H1 (cell line): ENCODE measurements around the gene WDR37. TPM values are rescaled to one million over a fixed set of nuclear protein-coding genes. Genes with fewer than 3 reads are reported as not detected.

ENCODE experiments used
- CTCF ChIA-PET: fragments of 300-600 bp; sonication (Branson Sonifier 250); formaldehyde crosslinking; loops from one replicate; lab custom pipeline; 2021; ENCODE audit not compliant: partially characterized antibody; lab: Charles Lee
- POLR2A ChIA-PET: fragments of 300-600 bp; sonication (Branson Sonifier 250); formaldehyde crosslinking; loops from one replicate; lab custom pipeline; 2021; ENCODE audit warnings: inconsistent platforms; ENCODE audit not compliant: partially characterized antibody; lab: Charles Lee
- DNase-seq, 2 experiments: peaks; one replicate each; pipeline versions ENCODE4 v3.0.0 to v3.0.0-alpha.2; 2010 to 2022; ENCODE audit warnings: low spot score in 2 of 2, low read depth in 1 of 2, mixed read lengths in 1 of 2
- FAIRE-seq: peaks from 2 replicates; lab custom pipeline; 2011; peaks lifted over from hg19 to GRCh38; lab: Jason Lieb, UNC
- H2AFZ ChIP-seq: 2 replicates; pipeline ENCODE4 v1.8.1; 2012; ENCODE audit warnings: low read length, inconsistent platforms
- H2AK5ac ChIP-seq: 2 replicates; pipeline ENCODE4 v1.6.1; 2013; ENCODE audit warnings: low read depth, low read length
- H2BK120ac ChIP-seq: replicated peaks from 2 replicates; pipeline ENCODE3; 2013; ENCODE audit warnings: low read depth, low read length, inconsistent platforms
- H2BK12ac ChIP-seq: 2 replicates; pipeline ENCODE4 v1.6.1; 2013; ENCODE audit warnings: low read depth, low read length
- H2BK15ac ChIP-seq: 2 replicates; pipeline ENCODE4 v1.6.1; 2013; ENCODE audit warnings: low read length
- H2BK20ac ChIP-seq: 2 replicates; pipeline ENCODE4 v1.6.1; 2013; ENCODE audit warnings: low read length
- H2BK5ac ChIP-seq: 2 replicates; pipeline ENCODE4 v1.6.1; 2013; ENCODE audit warnings: low read depth, low read length
- H3K14ac ChIP-seq: 2 replicates; pipeline ENCODE4 v1.6.1; 2013; ENCODE audit warnings: inconsistent platforms; ENCODE audit not compliant: insufficient read length
- H3K18ac ChIP-seq: 2 replicates; pipeline ENCODE4 v1.6.1; 2013; ENCODE audit warnings: low read length; ENCODE audit errors: extremely low read depth
- H3K23ac ChIP-seq: 2 replicates; pipeline ENCODE4 v1.6.1; 2013; ENCODE audit warnings: inconsistent platforms; ENCODE audit not compliant: insufficient read length
- H3K23me2 ChIP-seq: 2 replicates; pipeline ENCODE4 v1.6.1; 2013; ENCODE audit warnings: low read depth, low read length
- H3K27ac ChIP-seq: 2 replicates; pipeline ENCODE4 v1.6.1; 2011; ENCODE audit warnings: low read depth, low read length, inconsistent platforms
- H3K27me3 ChIP-seq, 4 experiments: replicated peaks in 1 of 4; 1 replicate in 1 of 4; 2 replicates in 3 of 4; pipeline versions ENCODE4 v1.6.1 to v1.8.1; 2011 to 2013; ENCODE audit warnings: low read length in 3 of 4, mild to moderate bottlenecking in 3 of 4, inconsistent platforms in 2 of 4, mixed read lengths in 2 of 4, moderate library complexity in 1 of 4; ENCODE audit not compliant: control insufficient read depth in 3 of 4, insufficient read depth in 3 of 4; ENCODE audit errors: extremely low read depth in 1 of 4
- H3K36me3 ChIP-seq, 4 experiments: 2 replicates each; pipeline versions ENCODE4 v1.6.1 to v1.8.1; 2011 to 2013; ENCODE audit warnings: mild to moderate bottlenecking in 4 of 4, low read length in 3 of 4, moderate library complexity in 2 of 4, control low read depth in 1 of 4, inconsistent platforms in 1 of 4; ENCODE audit not compliant: insufficient read depth in 4 of 4, control insufficient read depth in 2 of 4
- H3K4ac ChIP-seq: replicated peaks from 2 replicates; pipeline ENCODE3; 2013; ENCODE audit warnings: low read length, low read depth, mixed read lengths, inconsistent platforms; ENCODE audit not compliant: insufficient read length
- H3K4me1 ChIP-seq, 4 experiments: replicated peaks in 1 of 4; 1 replicate in 1 of 4; 2 replicates in 3 of 4; pipeline versions ENCODE4 v1.6.1 to v1.8.1; 2011 to 2013; ENCODE audit warnings: low read length in 3 of 4, inconsistent platforms in 2 of 4, mixed read lengths in 1 of 4; ENCODE audit not compliant: insufficient read depth in 4 of 4, control insufficient read depth in 3 of 4
- H3K4me2 ChIP-seq, 2 experiments: 2 replicates each; pipeline versions ENCODE4 v1.6.1 to v1.8.1; 2011 to 2013; ENCODE audit warnings: low read depth in 2 of 2, low read length in 2 of 2, control low read depth in 1 of 2, inconsistent platforms in 1 of 2, mild to moderate bottlenecking in 1 of 2; ENCODE audit not compliant: insufficient read depth in 1 of 2
- H3K4me3 ChIP-seq, 4 experiments: fragments of 200-600, 300-600 bp in 1 of 4; sonication (generic), shearing (Covaris generic), sonication (Bioruptor Twin) in 1 of 4; 2 replicates each; pipeline versions ENCODE4 v1.5.1 to v1.8.1; 2011 to 2016; ENCODE audit warnings: low read length in 4 of 4, low read depth in 3 of 4, control low read depth in 2 of 4, inconsistent platforms in 2 of 4, mild to moderate bottlenecking in 2 of 4, mixed read lengths in 1 of 4, moderate library complexity in 1 of 4; ENCODE audit not compliant: insufficient read depth in 2 of 4; ENCODE audit errors: extremely low read depth in 1 of 4
- H3K56ac ChIP-seq: replicated peaks from 2 replicates; pipeline ENCODE3; 2013; ENCODE audit warnings: low read depth, mild to moderate bottlenecking, mixed read lengths, low read length, inconsistent platforms; ENCODE audit not compliant: insufficient read length
- H3K79me1 ChIP-seq: 2 replicates; pipeline ENCODE4 v1.6.1; 2013; ENCODE audit warnings: low read depth, low read length, control low read depth
- H3K79me2 ChIP-seq, 2 experiments: 2 replicates each; pipeline versions ENCODE4 v1.6.1 to v1.8.1; 2012 to 2013; ENCODE audit warnings: low read length in 2 of 2, mild to moderate bottlenecking in 2 of 2, inconsistent platforms in 1 of 2; ENCODE audit not compliant: insufficient read depth in 2 of 2, control insufficient read depth in 1 of 2
- H3K9ac ChIP-seq, 4 experiments: replicated peaks in 1 of 4; 1 replicate in 1 of 4; 2 replicates in 3 of 4; pipeline versions ENCODE4 v1.6.1 to v1.8.1; 2011 to 2013; ENCODE audit warnings: low read depth in 3 of 4, low read length in 3 of 4, control low read depth in 2 of 4, mild to moderate bottlenecking in 2 of 4, moderate library complexity in 2 of 4, inconsistent platforms in 1 of 4; ENCODE audit errors: extremely low read depth in 1 of 4
- H3K9me3 ChIP-seq, 2 experiments: 2 replicates each; pipeline versions ENCODE4 v1.6.1 to v1.8.1; 2012 to 2013; ENCODE audit warnings: mild to moderate bottlenecking in 2 of 2, moderate library complexity in 2 of 2, control low read depth in 1 of 2, inconsistent platforms in 1 of 2, low read depth in 1 of 2, low read length in 1 of 2, mixed read lengths in 1 of 2; ENCODE audit not compliant: insufficient read depth in 2 of 2
- H4K20me1 ChIP-seq, 2 experiments: replicated peaks in 1 of 2; 2 replicates each; pipeline versions ENCODE3 to v1.8.1; 2011 to 2013; ENCODE audit warnings: inconsistent platforms in 2 of 2, low read length in 2 of 2, mild to moderate bottlenecking in 1 of 2; ENCODE audit not compliant: insufficient read depth in 2 of 2, control insufficient read depth in 1 of 2
- H4K5ac ChIP-seq: 2 replicates; pipeline ENCODE4 v1.6.1; 2013; ENCODE audit warnings: low read length, low read depth, mixed read lengths, inconsistent platforms; ENCODE audit not compliant: insufficient read length
- H4K8ac ChIP-seq: 2 replicates; pipeline ENCODE4 v1.8.0; 2013; ENCODE audit warnings: mild to moderate bottlenecking, moderate library complexity, low read length, inconsistent platforms; ENCODE audit not compliant: insufficient read depth; ENCODE audit errors: extremely low read depth
- H4K91ac ChIP-seq: replicated peaks from 2 replicates; pipeline ENCODE3; 2013; ENCODE audit warnings: low read length, mixed read lengths, inconsistent platforms; ENCODE audit not compliant: insufficient read length
- ATF2 ChIP-seq: IDR thresholded peaks from 2 replicates; pipeline ENCODE4 v1.6.1; 2012; ENCODE audit warnings: low read length, inconsistent platforms
- CHD2 ChIP-seq: IDR thresholded peaks from 2 replicates; pipeline ENCODE4 v1.6.1; 2012; ENCODE audit warnings: low read length, improper control_type of control experiment
- CREB1 ChIP-seq: IDR thresholded peaks from 2 replicates; pipeline ENCODE4 v1.6.1; 2012; ENCODE audit warnings: inconsistent platforms
- NRF1 ChIP-seq: IDR thresholded peaks from 2 replicates; pipeline ENCODE4 v1.6.1; 2011; ENCODE audit warnings: mild to moderate bottlenecking, low read depth, low read length, improper control_type of control experiment
- POLR2AphosphoS5 ChIP-seq: IDR thresholded peaks from 2 replicates; pipeline ENCODE4 v1.6.1; 2011; ENCODE audit warnings: low read depth, low read length
- TBP ChIP-seq: IDR thresholded peaks from 2 replicates; pipeline ENCODE4 v1.6.1; 2011; ENCODE audit warnings: low read depth, low read length, improper control_type of control experiment
- WGBS, 2 experiments: shearing (Covaris generic) in 1 of 2; methylation state at CpG; one replicate each; pipeline versions ENCODE4 v1.1.6 to v1.1.7; 2013 to 2015; ENCODE audit warnings: low lambda C conversion rate in 2 of 2, mixed read lengths in 2 of 2, inconsistent platforms in 1 of 2, low coverage in 1 of 2, missing lambda C conversion rate in 1 of 2; ENCODE audit not compliant: insufficient replicate concordance in 2 of 2, insufficient coverage in 1 of 2, insufficient read length in 1 of 2; ENCODE audit errors: extremely low coverage in 1 of 2, missing lambda C conversion rate in 1 of 2; 5-methylcytosine and 5-hydroxymethylcytosine counted together
- polyA plus RNA-seq, 7 experiments: library from polyadenylated mRNA; depleted of rRNA in 3 of 7; stranded (reverse) in 5 of 7; unstranded in 2 of 7; fragments of >200 nt in 5 of 7; fragments of 200-250 nt in 2 of 7; gene quantifications; 1 replicate in 5 of 7; 2 replicates in 1 of 7; 4 replicates in 1 of 7; pipeline versions ENCODE4 v1.2.1 to v1.2.3, GENCODE V29; 2011 to 2013; ENCODE audit warnings: missing spikeins in 2 of 7, mixed read lengths in 2 of 7
- total RNA-seq: library from RNA; stranded (reverse); fragmentation: NEBNext Ultra II Directional; extraction: Animal tissue kit (Norgen Biotek cat#: 25700); gene quantifications from 2 replicates; pipeline ENCODE4 v1.2.1, GENCODE V29; 2021

WDR37 gene
- total and polyA plus RNA-seq, 2 of the 8 experiments (the other 6 are each of a cell fraction or from before 2014, with no cell fraction given), result 9.6 to 12.0 TPM

DNA sequence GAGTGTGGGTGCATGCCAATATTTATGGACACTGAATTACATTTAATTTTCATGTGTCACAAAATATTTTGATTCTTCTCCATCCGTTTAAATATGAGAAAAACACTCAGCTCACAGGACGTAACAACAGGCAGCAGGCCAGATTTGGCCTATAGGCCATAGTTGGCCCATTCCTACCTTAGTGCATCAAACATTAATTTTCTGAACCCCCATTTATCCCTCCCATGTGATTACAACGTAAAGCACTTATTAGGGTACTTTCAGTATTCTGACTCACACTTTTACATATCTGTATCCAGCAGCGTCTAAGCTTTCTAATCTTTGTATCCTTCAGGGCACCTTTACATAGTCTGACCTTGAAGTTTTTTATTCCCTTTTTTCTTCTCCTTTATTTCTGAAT is 11.2 kb upstream of the WDR37 start:
- WGBS, 2 experiments, result 92% methylated on average over 4 of the region's 4 CpGs; no CpG with 5 or more reads in 1 of the 2 experiments
- Histone ChIP-seq H3K9ac (no peak overlapping the region; a peak in 1 of 7 replicates), H3K4me1 (peaks cover 0 to 5% (median 2%) of the 10 kb centered on the region in 4 experiments; a peak in 3 of 7 replicates), H3K4me3 (no peak overlapping the region), H2AFZ (no peak overlapping the region), H3K23ac (no peak overlapping the region), H2BK12ac (no peak overlapping the region), H4K20me1 (peaks cover 7 to 30% of the 10 kb centered on the region in 2 experiments), H3K9me3 (no peaks in the 10 kb centered on the region), H3K56ac (no peak overlapping the region), H3K27me3 (no peaks in the 10 kb centered on the region), H2AK5ac (no peak overlapping the region), H2BK20ac (no peak overlapping the region), H4K91ac (no peak overlapping the region), H4K8ac (no peak overlapping the region), H3K27ac (no peak overlapping the region), H2BK120ac (no peak overlapping the region), H3K18ac (no peak overlapping the region), H3K79me2 (peaks cover 21 to 50% of the 10 kb centered on the region in 2 experiments), H3K79me1 (peaks cover 10% of the 10 kb centered on the region; the same call in 1 of the 2 replicates), H3K4me2 (no peak overlapping the region; a peak in 1 of 4 replicates), H3K23me2 (no peaks in the 10 kb centered on the region; the same call in 1 of the 2 replicates), H3K4ac (no peak overlapping the region), H2BK15ac (no peak overlapping the region), H3K14ac (no peak overlapping the region), H3K36me3 (peaks cover 3 to 49% (median 28%) of the 10 kb centered on the region in 4 experiments; a peak in 7 of 8 replicates), H2BK5ac (no peak overlapping the region), H4K5ac (no peak overlapping the region)
- no peak for FAIRE-seq
- ChIA-PET CTCF (interaction anchor here (0.7 to 1.0 kb wide), 4 partner anchors 19 to 256 kb away, joined by 3 to 4 read pairs (median 3); partner anchors contain the start of gene IDI2), POLR2A (interaction anchor here (0.9 to 1.6 kb wide), 6 partner anchors 8 to 26 kb away, joined by 3 to 4 read pairs (median 4); partner anchors contain the start of gene WDR37)
- no peak for DNase-seq
- TF ChIP-seq CREB1, result no peak
- TF ChIP-seq TBP, result no peak
- TF ChIP-seq NRF1, result no peak
- TF ChIP-seq ATF2, result no peak
- TF ChIP-seq CHD2, result no peak
- no peak for TF ChIP-seq POLR2AphosphoS5
